Activated CD8-positive, alpha-beta T cell treated with anti-CD3 and anti-CD28 coated beads for 36 hours (primary cell): ENCODE results near the gene SLCO6A1. TPM values are rescaled to one million over a fixed set of nuclear protein-coding genes. Genes with fewer than 3 reads are reported as not detected.

ENCODE experiments used
- ATAC-seq: fragments of 200-7000 bp; cut with Tn5 transposase; one replicate; pipeline ENCODE4 v1.10.0; 2021; ENCODE audit warnings: mild to moderate bottlenecking, moderate library complexity
- CTCF ChIA-PET: fragments of 350-600 bp; sonication (Branson Sonifier 250); formaldehyde crosslinking; loops from one replicate; lab custom pipeline; 2021; ENCODE audit warnings: antibody characterized with exemption; lab: Charles Lee
- POLR2A ChIA-PET: fragments of 350-600 bp; sonication (Branson Sonifier 250); formaldehyde crosslinking; loops from one replicate; lab custom pipeline; 2021; ENCODE audit warnings: antibody characterized with exemption; lab: Charles Lee
- DNase-seq: peaks from one replicate; pipeline ENCODE4 v3.0.0-alpha.2; 2020
- H3K27ac Mint-ChIP-seq: one replicate; pipeline ENCODE4 v1.8.0; 2021; ENCODE audit warnings: mild to moderate bottlenecking, mixed read lengths
- H3K27me3 Mint-ChIP-seq: one replicate; pipeline ENCODE4 v1.8.0; 2021; ENCODE audit warnings: mixed read lengths
- H3K36me3 Mint-ChIP-seq: one replicate; pipeline ENCODE4 v1.8.0; 2021; ENCODE audit warnings: low read depth, mixed read lengths
- H3K4me1 Mint-ChIP-seq: one replicate; pipeline ENCODE4 v1.8.0; 2021; ENCODE audit warnings: low read depth, mixed read lengths
- H3K4me3 Mint-ChIP-seq: one replicate; pipeline ENCODE4 v1.8.0; 2021; ENCODE audit warnings: mild to moderate bottlenecking, moderate library complexity, mixed read lengths
- H3K9me3 Mint-ChIP-seq: one replicate; pipeline ENCODE4 v1.8.0; 2021; ENCODE audit warnings: mixed read lengths
- intact Hi-C: fragments of 100-400 bp; cut with micrococcal nuclease; formaldehyde crosslinking; loops from one replicate; pipeline ENCODE4 v1.10.0; 2022
- total RNA-seq, 2 experiments: library from RNA; stranded (reverse); gene quantifications; one replicate each; pipeline ENCODE4 v1.2.3, GENCODE V29; 2021
- TF ChIP-seq, protein P1 (sequence below): fragments of 200-600 bp; IDR thresholded peaks from one replicate; pipeline ENCODE4 v1.8.0; 2022; ENCODE audit warnings: antibody characterized with exemption, mild to moderate bottlenecking

Gene SLCO6A1
- total RNA-seq, 2 experiments from 2014 or later = not detected

DNA sequence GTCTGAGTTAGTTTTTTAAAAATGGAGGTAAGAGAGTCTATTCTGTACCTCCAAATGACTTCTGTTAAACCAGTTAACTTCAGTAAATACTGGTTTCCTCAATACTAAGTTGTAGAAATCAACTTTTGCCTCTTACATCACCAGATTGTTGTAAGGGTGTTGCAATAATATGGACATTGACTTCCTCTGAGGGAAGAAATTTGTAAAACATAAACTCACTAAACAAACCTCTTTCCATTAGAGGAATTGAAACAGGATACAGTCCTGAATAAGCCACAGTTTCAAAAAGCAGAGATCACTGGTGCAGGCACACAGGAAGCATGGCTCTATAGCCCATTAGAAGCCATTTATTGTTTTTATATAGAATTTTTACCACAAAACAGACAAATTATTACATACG, 32.7 kb upstream of the SLCO6A1 start:
- intact Hi-C loops = no loop called here
- Mint-ChIP-seq H3K27ac (no peak overlapping the region), H3K9me3 (no peaks in the 10 kb centered on the region), H3K4me3 (no peak overlapping the region), H3K27me3 (peaks cover 2% of the 10 kb centered on the region), H3K4me1 (no peaks in the 10 kb centered on the region), H3K36me3 (no peaks in the 10 kb centered on the region)
- ATAC-seq (no peak), DNase-seq (no peak)
- ChIA-PET CTCF (interaction anchor here (0.9 to 1.8 kb wide), 2 partner anchors 10 to 21 kb away, joined by 3 to 4 read pairs; no protein-coding TSS in a partner anchor), POLR2A (no interaction called here)
- TF ChIP-seq, protein P1, sequence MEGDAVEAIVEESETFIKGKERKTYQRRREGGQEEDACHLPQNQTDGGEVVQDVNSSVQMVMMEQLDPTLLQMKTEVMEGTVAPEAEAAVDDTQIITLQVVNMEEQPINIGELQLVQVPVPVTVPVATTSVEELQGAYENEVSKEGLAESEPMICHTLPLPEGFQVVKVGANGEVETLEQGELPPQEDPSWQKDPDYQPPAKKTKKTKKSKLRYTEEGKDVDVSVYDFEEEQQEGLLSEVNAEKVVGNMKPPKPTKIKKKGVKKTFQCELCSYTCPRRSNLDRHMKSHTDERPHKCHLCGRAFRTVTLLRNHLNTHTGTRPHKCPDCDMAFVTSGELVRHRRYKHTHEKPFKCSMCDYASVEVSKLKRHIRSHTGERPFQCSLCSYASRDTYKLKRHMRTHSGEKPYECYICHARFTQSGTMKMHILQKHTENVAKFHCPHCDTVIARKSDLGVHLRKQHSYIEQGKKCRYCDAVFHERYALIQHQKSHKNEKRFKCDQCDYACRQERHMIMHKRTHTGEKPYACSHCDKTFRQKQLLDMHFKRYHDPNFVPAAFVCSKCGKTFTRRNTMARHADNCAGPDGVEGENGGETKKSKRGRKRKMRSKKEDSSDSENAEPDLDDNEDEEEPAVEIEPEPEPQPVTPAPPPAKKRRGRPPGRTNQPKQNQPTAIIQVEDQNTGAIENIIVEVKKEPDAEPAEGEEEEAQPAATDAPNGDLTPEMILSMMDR = no peak

DNA sequence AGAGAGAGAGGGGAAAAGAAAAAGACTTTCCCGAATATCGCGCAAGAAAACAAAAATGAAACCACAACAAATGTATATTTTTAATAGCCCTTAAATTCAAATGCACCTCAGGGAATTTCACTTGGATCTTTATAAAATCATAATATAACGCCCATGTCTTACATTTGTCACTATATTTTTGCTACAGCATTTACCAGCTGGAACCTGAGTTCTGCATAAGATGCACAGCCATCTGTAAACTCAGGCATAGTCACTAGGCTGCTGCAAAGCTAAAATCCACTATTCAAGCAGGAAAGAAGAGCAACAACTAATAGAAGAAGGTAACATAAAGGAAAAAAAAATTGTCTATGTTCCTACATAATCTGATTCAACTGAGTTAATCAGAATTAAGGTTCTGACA, 30.6 kb upstream of the SLCO6A1 start:
- POLR2A ChIA-PET = no interaction called here
- ATAC-seq = no peak
- Mint-ChIP-seq H3K27ac (no peak overlapping the region), H3K9me3 (peaks cover under 1% of the 10 kb centered on the region), H3K4me1 (no peaks in the 10 kb centered on the region), H3K4me3 (no peak overlapping the region), H3K27me3 (peaks cover 5% of the 10 kb centered on the region), H3K36me3 (no peaks in the 10 kb centered on the region)
- no peak for DNase-seq
- TF ChIP-seq, protein P1 = no peak
- intact Hi-C loops = no loop called here
- CTCF ChIA-PET = no interaction called here

DNA sequence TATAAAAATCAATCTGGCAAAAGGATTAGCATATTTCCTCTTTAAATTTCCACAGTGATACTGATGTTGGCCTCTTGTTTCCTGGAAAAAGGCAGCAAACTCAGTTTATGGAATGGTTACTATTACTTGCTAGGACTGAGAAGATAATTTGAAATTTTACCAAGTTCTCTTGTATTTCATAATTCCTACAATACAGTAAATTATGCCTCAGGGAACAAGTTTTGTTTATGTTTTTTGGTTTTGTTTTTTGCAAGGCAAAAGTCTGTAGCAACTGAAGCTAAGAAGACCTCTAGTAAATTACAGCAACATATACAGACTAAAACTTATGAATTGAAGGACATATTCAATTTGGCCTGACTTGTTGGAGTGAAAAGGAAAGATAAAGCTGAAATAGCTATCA, 30.2 kb upstream of the SLCO6A1 start:
- DNase-seq (no peak), ATAC-seq (no peak)
- H3K4me1 Mint-ChIP-seq = no peaks in the 10 kb centered on the region
- intact Hi-C loops = no loop called here
- TF ChIP-seq, protein P1 = no peak
- H3K36me3 Mint-ChIP-seq = no peaks in the 10 kb centered on the region
- ChIA-PET CTCF (no interaction called here), POLR2A (no interaction called here)
- no peak overlapping the region for H3K27ac Mint-ChIP-seq
- peaks cover 5% of the 10 kb centered on the region for H3K9me3 Mint-ChIP-seq
- H3K4me3 Mint-ChIP-seq = no peak overlapping the region
- H3K27me3 Mint-ChIP-seq = peaks cover 5% of the 10 kb centered on the region

DNA sequence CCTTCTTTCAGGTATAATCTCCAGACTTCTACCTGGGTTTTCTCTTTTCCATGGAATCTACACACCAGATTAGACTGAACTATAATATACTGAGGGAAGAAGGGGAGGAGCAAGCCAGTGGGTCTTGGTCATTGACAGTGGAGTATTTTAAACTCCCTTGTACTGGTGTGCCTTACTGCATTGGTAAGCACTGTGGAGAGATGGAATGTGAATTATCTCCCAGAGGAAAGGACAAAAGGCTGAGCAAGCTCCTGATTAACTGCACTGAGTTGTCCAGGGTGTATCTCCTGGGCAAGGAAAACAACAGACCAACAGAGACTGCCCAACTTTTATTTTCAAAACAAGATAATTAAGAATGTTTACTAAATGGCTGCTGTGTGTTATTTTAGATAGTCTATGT, 29.8 kb upstream of the SLCO6A1 start:
- ChIA-PET POLR2A (no interaction called here), CTCF (no interaction called here)
- ATAC-seq (no peak), DNase-seq (no peak)
- no peak overlapping the region for H3K27ac Mint-ChIP-seq
- intact Hi-C loops = no loop called here
- no peaks in the 10 kb centered on the region for H3K4me1 Mint-ChIP-seq
- H3K9me3 Mint-ChIP-seq = peaks cover 6% of the 10 kb centered on the region
- no peaks in the 10 kb centered on the region for H3K36me3 Mint-ChIP-seq
- peaks cover 5% of the 10 kb centered on the region for H3K27me3 Mint-ChIP-seq
- TF ChIP-seq, protein P1 = no peak
- no peak overlapping the region for H3K4me3 Mint-ChIP-seq

DNA sequence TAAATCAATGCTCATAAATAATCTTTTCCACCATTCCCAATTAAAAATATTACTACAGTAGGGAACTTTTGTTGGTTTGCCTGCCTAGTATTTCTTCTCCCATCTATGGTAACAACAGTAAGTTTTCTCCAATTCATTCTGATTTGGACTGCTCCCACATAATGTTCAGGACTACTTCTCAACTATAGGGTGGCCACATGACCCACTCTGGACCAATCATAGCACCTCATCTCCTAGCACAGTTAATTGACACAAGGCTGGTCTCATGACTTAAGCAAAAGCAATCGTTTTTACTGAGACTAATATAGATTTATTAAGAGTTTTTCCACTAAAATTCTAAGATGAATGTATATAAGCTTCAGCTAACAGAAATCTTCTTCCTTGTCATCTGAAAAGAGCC, 28.7 kb upstream of the SLCO6A1 start:
- H3K4me3 Mint-ChIP-seq = no peak overlapping the region
- ATAC-seq (no peak), DNase-seq (no peak)
- ChIA-PET CTCF (no interaction called here), POLR2A (no interaction called here)
- H3K4me1 Mint-ChIP-seq = no peaks in the 10 kb centered on the region
- H3K27me3 Mint-ChIP-seq = peaks cover 6% of the 10 kb centered on the region
- TF ChIP-seq, protein P1 = no peak
- H3K36me3 Mint-ChIP-seq = no peaks in the 10 kb centered on the region
- no peak overlapping the region for H3K27ac Mint-ChIP-seq
- peaks cover 6% of the 10 kb centered on the region for H3K9me3 Mint-ChIP-seq
- intact Hi-C loops = no loop called here
